ENCODE data around the gene NOXA1. TPM values are rescaled to one million over a fixed set of nuclear protein-coding genes. Genes with fewer than 3 reads are reported as not detected.
A peak's percentile ranks its signal among the peaks of the same experiment; 100 is the strongest.
"Not testable (repeated sequence)": the region's sequence is repeated elsewhere in the genome, so short reads cannot be mapped to it uniquely, and the experiment has no call there.

NOXA1 gene
- 1 to 10 TPM in 5 of 6 donors, not detected in 1; 1.3 to 2.3 (median 1.6) TPM for polyA plus RNA-seq (ENCODE audit: low read depth in 6 of 6)

- no peaks in the 10 kb centered on the region for H3K9me3 Mint-ChIP-seq
- no peaks in the 10 kb centered on the region for H3K36me3 Mint-ChIP-seq
- peak; percentile 93 for DNase-seq
- H3K4me1 Mint-ChIP-seq: peaks cover 8 to 21% (median 9%) of the 10 kb centered on the region in 3 donors
- H3K4me3 Mint-ChIP-seq: peak within 1 kb of the TSS; percentile 78 to 92 (median 86)
- H3K27ac Mint-ChIP-seq: peak within 1 kb of the TSS in 4 of 6 donors; percentile 16 to 65 (median 48)
- ATAC-seq (ENCODE audit: low read depth in 2 of 2): peak; percentile 90 to 94
- H3K27me3 Mint-ChIP-seq: no peaks in the 10 kb centered on the region
These were observed at the start of gene NOXA1, which contains the start of gene EXD3 for GRCh38 chr9:137422604-137423513. Gene NOXA1 (plus strand): TSS chr9:137423393. CDS start chr9:137423530, 137 bp downstream. Gene EXD3 (minus strand): TSS chr9:137423162. CDS start chr9:137395357, 27,805 bp downstream.

- Mint-ChIP-seq H3K36me3 (no peaks in the 10 kb centered on the region), H3K4me3 (no peak overlapping the region), H3K27ac (no peak overlapping the region), H3K4me1 (peaks cover 0 to 2% (median 0%) of the 10 kb centered on the region in 3 donors), H3K27me3 (no peaks in the 10 kb centered on the region), H3K9me3 (peaks cover 0 to 4% (median 0%) of the 10 kb centered on the region in 7 donors)
- ATAC-seq (ENCODE audit: low read depth in 2 of 2) (no peak), DNase-seq (no peak)
These were observed 49.6 kb upstream of the NOXA1 start for GRCh38 chr9:137373611-137373980.

- ATAC-seq (ENCODE audit: low read depth in 2 of 2): no peak
- Mint-ChIP-seq H3K27ac (no peak overlapping the region), H3K36me3 (no peaks in the 10 kb centered on the region), H3K27me3 (no peaks in the 10 kb centered on the region), H3K9me3 (peaks cover 0 to 4% (median 0%) of the 10 kb centered on the region in 7 donors), H3K4me1 (peaks cover 0 to 2% (median 0%) of the 10 kb centered on the region in 3 donors), H3K4me3 (no peak overlapping the region)
- no peak for DNase-seq
These were observed 48.9 kb upstream of the NOXA1 start for GRCh38 chr9:137374131-137374845.

GRCh38 chr9:137375321-137376058, 47.7 kb upstream of the NOXA1 start:
- DNase-seq (no peak), ATAC-seq (ENCODE audit: low read depth in 2 of 2) (no peak)
- Mint-ChIP-seq H3K4me3 (no peak overlapping the region), H3K27ac (peak overlapping the region in 1 of 6 donors; percentile 60), H3K27me3 (no peaks in the 10 kb centered on the region), H3K36me3 (no peaks in the 10 kb centered on the region), H3K9me3 (peaks cover 0 to 4% (median 0%) of the 10 kb centered on the region in 7 donors), H3K4me1 (peaks cover 0 to 2% (median 0%) of the 10 kb centered on the region in 3 donors)

GRCh38 chr9:137376386-137376785, 46.8 kb upstream of the NOXA1 start:
- H3K4me1 Mint-ChIP-seq: peaks cover 0 to 2% (median 0%) of the 10 kb centered on the region in 3 donors
- no peak overlapping the region for H3K4me3 Mint-ChIP-seq
- no peaks in the 10 kb centered on the region for H3K36me3 Mint-ChIP-seq
- peaks cover 0 to 4% (median 0%) of the 10 kb centered on the region in 7 donors for H3K9me3 Mint-ChIP-seq
- no peaks in the 10 kb centered on the region for H3K27me3 Mint-ChIP-seq
- H3K27ac Mint-ChIP-seq: no peak overlapping the region
- DNase-seq: no peak
- no peak for ATAC-seq (ENCODE audit: low read depth in 2 of 2)

- H3K9me3 Mint-ChIP-seq; H3K4me1 Mint-ChIP-seq; DNase-seq; H3K27me3 Mint-ChIP-seq; H3K27ac Mint-ChIP-seq; H3K36me3 Mint-ChIP-seq; ATAC-seq (ENCODE audit: low read depth in 2 of 2); H3K4me3 Mint-ChIP-seq: not testable (repeated sequence)
These were observed 44.3 kb upstream of the NOXA1 start for GRCh38 chr9:137378688-137379410.

GRCh38 chr9:137379761-137380161, 43.4 kb upstream of the NOXA1 start:
- no peak for ATAC-seq (ENCODE audit: low read depth in 2 of 2)
- Mint-ChIP-seq H3K36me3 (no peaks in the 10 kb centered on the region), H3K27ac (no peak overlapping the region), H3K9me3 (peaks cover 0 to 4% (median 0%) of the 10 kb centered on the region in 7 donors), H3K4me1 (peaks cover 0 to 3% (median 2%) of the 10 kb centered on the region in 3 donors), H3K4me3 (no peak overlapping the region), H3K27me3 (no peaks in the 10 kb centered on the region)
- no peak for DNase-seq

GRCh38 chr9:137380171-137380570, 43.0 kb upstream of the NOXA1 start:
- Mint-ChIP-seq H3K27ac (no peak overlapping the region), H3K9me3 (peaks cover 0 to 4% (median 0%) of the 10 kb centered on the region in 7 donors), H3K36me3 (no peaks in the 10 kb centered on the region), H3K4me1 (peaks cover 0 to 3% (median 2%) of the 10 kb centered on the region in 3 donors), H3K4me3 (no peak overlapping the region), H3K27me3 (no peaks in the 10 kb centered on the region)
- ATAC-seq (ENCODE audit: low read depth in 2 of 2): no peak
- no peak for DNase-seq

- no peak overlapping the region for H3K4me3 Mint-ChIP-seq
- H3K36me3 Mint-ChIP-seq: no peaks in the 10 kb centered on the region
- DNase-seq: no peak
- peak overlapping the region in 1 of 6 donors; percentile 39 for H3K27ac Mint-ChIP-seq
- ATAC-seq (ENCODE audit: low read depth in 2 of 2): no peak
- H3K9me3 Mint-ChIP-seq: peaks cover 0 to 3% (median 0%) of the 10 kb centered on the region in 7 donors
- H3K27me3 Mint-ChIP-seq: no peaks in the 10 kb centered on the region
- peaks cover 0 to 3% (median 2%) of the 10 kb centered on the region in 3 donors for H3K4me1 Mint-ChIP-seq
These were observed 42.6 kb upstream of the NOXA1 start for GRCh38 chr9:137380606-137381005.

- Mint-ChIP-seq H3K27ac (peak overlapping the region in 1 of 6 donors; percentile 42), H3K4me3 (no peak overlapping the region), H3K4me1 (peaks cover 0 to 3% (median 2%) of the 10 kb centered on the region in 3 donors), H3K9me3 (no peaks in the 10 kb centered on the region), H3K27me3 (no peaks in the 10 kb centered on the region), H3K36me3 (no peaks in the 10 kb centered on the region)
- ATAC-seq (ENCODE audit: low read depth in 2 of 2) (no peak), DNase-seq (no peak)
These were observed 41.4 kb upstream of the NOXA1 start for GRCh38 chr9:137381501-137382443.

GRCh38 chr9:137382444-137383080, 40.6 kb upstream of the NOXA1 start:
- Mint-ChIP-seq H3K27ac (peak overlapping the region in 1 of 6 donors; percentile 93), H3K9me3 (no peaks in the 10 kb centered on the region), H3K27me3 (no peaks in the 10 kb centered on the region), H3K36me3 (no peaks in the 10 kb centered on the region), H3K4me3 (no peak overlapping the region), H3K4me1 (peaks cover 0 to 3% (median 2%) of the 10 kb centered on the region in 3 donors)
- DNase-seq (no peak), ATAC-seq (ENCODE audit: low read depth in 2 of 2) (no peak)

Data from naive B cell (primary cell).